Panc1 (cell line): ENCODE measurements around the gene IFT80. TPM values are rescaled to one million over a fixed set of nuclear protein-coding genes. Genes with fewer than 3 reads are reported as not detected.

Source experiments
- ATAC-seq: fragments of 200-7000 bp; cut with Tn5 transposase; 2 replicates; pipeline ENCODE4 v1.9.1; 2020; ENCODE audit warnings: mild to moderate bottlenecking, moderate library complexity
- BruUV-seq: library from RNA; stranded (reverse); fragments of 400-500 nt; replicated peaks from 2 replicates; lab custom pipeline; 2021; lab: Mats Ljungman, UMichigan
- CTCF ChIA-PET: fragments of 300-600 bp; sonication (Branson Sonifier 250); formaldehyde crosslinking; loops from one replicate; lab custom pipeline; 2022; ENCODE audit warnings: antibody characterized with exemption; lab: Charles Lee
- POLR2A ChIA-PET: fragments of 300-600 bp; sonication (Branson Sonifier 250); formaldehyde crosslinking; loops from one replicate; lab custom pipeline; 2022; ENCODE audit warnings: antibody characterized with exemption; lab: Charles Lee
- DNase-seq: peaks from one replicate; pipeline ENCODE4 v3.0.0-alpha.2; 2010; ENCODE audit warnings: low read depth, low spot score
- H3K27ac ChIP-seq: 2 replicates; pipeline ENCODE4 v1.5.1; 2011; ENCODE audit warnings: mild to moderate bottlenecking, low read length, inconsistent platforms
- H3K27me3 ChIP-seq: fragments of 200-500 bp; sonication (Bioruptor generic); 2 replicates; pipeline ENCODE4 v1.6.0; 2014; ENCODE audit warnings: low read length, inconsistent platforms; ENCODE audit not compliant: control insufficient read depth, insufficient read depth
- H3K36me3 ChIP-seq: fragments of 200-500 bp; sonication (Bioruptor generic); 2 replicates; pipeline ENCODE4 v1.5.1; 2014; ENCODE audit warnings: inconsistent platforms, mild to moderate bottlenecking, low read length, moderate library complexity; ENCODE audit not compliant: control insufficient read depth, insufficient read depth
- H3K4me1 ChIP-seq: 2 replicates; pipeline ENCODE4 v1.5.1; 2011; ENCODE audit warnings: inconsistent platforms, mild to moderate bottlenecking, low read length, moderate library complexity; ENCODE audit not compliant: control insufficient read depth, insufficient read depth
- H3K4me3 ChIP-seq, 2 experiments: 2 replicates each; pipeline ENCODE4 v1.5.1; 2011 to 2012; ENCODE audit warnings: low read depth in 2 of 2, low read length in 2 of 2, mild to moderate bottlenecking in 2 of 2, inconsistent platforms in 1 of 2, moderate library complexity in 1 of 2
- H3K9me3 ChIP-seq: fragments of 200-500 bp; sonication (Bioruptor generic); 2 replicates; pipeline ENCODE4 v1.5.1; 2014; ENCODE audit warnings: low read depth, mild to moderate bottlenecking, inconsistent platforms, low read length, moderate library complexity; ENCODE audit not compliant: control insufficient read depth, insufficient read depth
- CTCF ChIP-seq: fragments of 450-650 bp; IDR thresholded peaks from 2 replicates; pipeline ENCODE4 v1.5.1; 2017; ENCODE audit warnings: mild to moderate bottlenecking
- POLR2AphosphoS5 ChIP-seq: IDR thresholded peaks from 2 replicates; pipeline ENCODE4 v1.6.1; 2012; ENCODE audit warnings: mild to moderate bottlenecking, low read depth, low read length, moderate library complexity
- REST ChIP-seq, 2 experiments: IDR thresholded peaks; 2 replicates each; pipeline ENCODE4 v1.6.1; 2011 to 2012; ENCODE audit warnings: low read depth in 2 of 2, control low read depth in 1 of 2, low read length in 1 of 2, mild to moderate bottlenecking in 1 of 2, moderate library complexity in 1 of 2; ENCODE audit not compliant: insufficient read depth in 1 of 2
- SIN3A ChIP-seq: IDR thresholded peaks from 2 replicates; pipeline ENCODE4 v1.6.1; 2012; ENCODE audit warnings: low read depth, mild to moderate bottlenecking, low read length, moderate library complexity, borderline replicate concordance; ENCODE audit not compliant: insufficient read depth
- TCF7L2 ChIP-seq: IDR thresholded peaks from 2 replicates; pipeline ENCODE4 v1.6.1; 2011; ENCODE audit warnings: mild to moderate bottlenecking, low read depth, low read length, inconsistent platforms
- in situ Hi-C: cut with HindIII; loops from 2 replicates; pipeline ENCODE4 v1.10.0; 2016; ENCODE audit warnings: low sequenced_read_pairs, low pct_unique_long_range_greater_than_20kb
- intact Hi-C: fragments of 100-400 bp; cut with micrococcal nuclease; formaldehyde crosslinking; loops from one replicate; pipeline ENCODE4 v1.10.0; 2022; ENCODE audit not compliant: unreplicated experiment
- total RNA-seq: library from RNA; stranded (reverse); gene quantifications from one replicate; pipeline ENCODE4 v1.2.1, GENCODE V29; 2021; ENCODE audit not compliant: unreplicated experiment

IFT80 gene
- total RNA-seq, 1 experiment from 2014 or later = 35.1 TPM

GRCh38 chr3:160446522-160447056 is 47.6 kb upstream of the IFT80 start:
- ChIA-PET POLR2A (no interaction called here), CTCF (no interaction called here)
- Histone ChIP-seq H3K36me3 (peaks cover 9% of the 10 kb centered on the region), H3K4me3 (no peak overlapping the region), H3K9me3 (no peaks in the 10 kb centered on the region), H3K4me1 (peaks cover 17% of the 10 kb centered on the region), H3K27ac (no peak overlapping the region), H3K27me3 (no peaks in the 10 kb centered on the region)
- no peak for DNase-seq
- intact Hi-C loops = no loop called here
- ATAC-seq = no peak
- no TSS peak for BruUV-seq
- TF ChIP-seq REST (IDR thresholded peaks at IDR 0.05; ENCODE audit: insufficient read depth in 1 of 2, low read depth in 2 of 2, low read length in 1 of 2) (no peak), SIN3A (no peak), CTCF (no peak), TCF7L2 (no peak), POLR2AphosphoS5 (no peak)
- in situ Hi-C loops = no loop called here

- ATAC-seq = no peak
- H3K4me3 ChIP-seq = no peak overlapping the region
- BruUV-seq = no TSS peak
- DNase-seq = no peak
- H3K27ac ChIP-seq = no peak overlapping the region
- TF ChIP-seq TCF7L2 = no peak
- TF ChIP-seq SIN3A = no peak
- no peak for TF ChIP-seq POLR2AphosphoS5
- TF ChIP-seq CTCF = no peak
- no peak for TF ChIP-seq REST (IDR thresholded peaks at IDR 0.05; ENCODE audit: insufficient read depth in 1 of 2, low read depth in 2 of 2, low read length in 1 of 2)
- in situ Hi-C loops (no loop called here), intact Hi-C loops (no loop called here)
- peaks cover 9% of the 10 kb centered on the region for H3K36me3 ChIP-seq
- peaks cover 17% of the 10 kb centered on the region for H3K4me1 ChIP-seq
- ChIA-PET CTCF (no interaction called here), POLR2A (no interaction called here)
- no peaks in the 10 kb centered on the region for H3K9me3 ChIP-seq
- no peaks in the 10 kb centered on the region for H3K27me3 ChIP-seq
These were observed 46.8 kb upstream of the IFT80 start for GRCh38 chr3:160445854-160446253.
